HG03575 (cell line): ENCODE measurements around the gene KRTAP5-9.
"Not testable (repeated sequence)": the region's sequence is repeated elsewhere in the genome, so short reads cannot be mapped to it uniquely, and the experiment has no call there.

Experiments used
- ATAC-seq: cut with Tn5 transposase; IDR thresholded peaks from one replicate; pipeline ENCODE4 v1.9.1; 2021; ENCODE audit not compliant: unreplicated experiment, insufficient number of reproducible peaks, low FRiP score; ENCODE audit errors: extremely low read depth

Gene KRTAP5-9

DNA sequence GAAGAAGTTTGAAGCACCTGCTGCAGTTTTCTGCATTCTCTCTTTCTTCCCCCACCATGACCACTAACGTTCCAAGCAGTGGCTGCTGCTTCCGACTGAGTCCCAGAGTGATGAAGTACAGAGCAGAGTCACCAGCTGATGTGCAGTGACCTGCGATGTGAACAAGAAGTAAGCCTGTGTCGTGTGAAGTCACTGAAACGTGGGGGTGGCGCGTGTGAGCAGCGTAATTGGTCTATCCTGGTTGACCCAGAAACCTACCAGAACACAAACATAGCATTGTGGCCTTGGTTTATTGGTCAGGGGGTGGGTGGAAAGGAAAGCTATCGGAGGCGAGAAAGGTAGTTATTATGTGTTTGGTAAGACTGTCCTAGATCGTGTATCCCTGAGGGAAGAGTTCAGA lies 17.6 kb upstream of the KRTAP5-9 start:
- ATAC-seq = no peak

DNA sequence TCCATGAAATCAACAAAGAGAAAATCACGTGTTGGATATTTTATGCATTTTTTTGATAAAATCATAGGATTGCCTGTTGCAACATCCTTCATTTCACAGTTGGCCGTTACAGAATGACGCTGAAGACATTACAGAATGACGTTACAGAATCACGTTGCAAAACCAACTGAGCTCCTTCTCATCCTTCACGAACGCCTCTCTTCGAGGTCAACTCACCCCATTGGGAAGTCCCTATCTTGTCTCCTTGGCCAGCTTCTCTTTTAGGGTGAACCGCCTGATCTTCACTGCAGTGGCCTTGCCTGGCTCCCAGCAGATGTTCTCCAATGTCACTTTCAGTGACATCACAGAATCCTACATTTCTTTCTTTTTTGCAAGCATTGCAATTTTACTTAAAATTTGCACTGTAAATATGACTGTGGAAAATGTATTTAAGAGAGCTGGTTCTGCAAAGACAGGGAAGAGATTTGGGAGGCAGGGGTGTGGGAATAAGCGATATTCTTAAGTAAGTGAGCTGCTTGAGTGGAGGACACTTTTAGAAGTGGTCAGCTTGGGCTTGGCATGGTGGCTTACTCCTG lies 16.1 kb upstream of the KRTAP5-9 start:
- no peak for ATAC-seq

- ATAC-seq = not testable (repeated sequence)
Measured at GRCh38 chr11:71534711-71535608, 13.3 kb upstream of the KRTAP5-9 start.

DNA sequence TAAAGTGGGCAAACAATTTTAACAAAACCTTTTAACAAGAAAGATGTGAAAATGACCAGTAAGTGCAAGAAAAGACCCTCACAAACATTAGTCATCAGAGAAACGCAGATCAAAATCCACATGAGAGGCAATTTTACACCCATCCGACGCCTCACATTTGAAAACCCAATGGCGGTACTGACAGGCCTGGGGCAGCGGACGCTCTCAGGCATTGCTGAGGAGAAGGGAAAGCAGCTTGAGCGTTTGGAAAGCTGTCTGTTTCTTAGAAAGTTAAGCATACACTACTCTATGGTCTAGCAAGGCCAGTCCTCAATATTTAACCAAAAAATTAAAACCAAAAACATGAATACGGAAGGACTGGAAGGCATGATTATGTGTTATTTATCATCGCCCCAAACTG lies 12.4 kb upstream of the KRTAP5-9 start:
- no peak for ATAC-seq

GRCh38 chr11:71537537-71537936 lies 10.7 kb upstream of the KRTAP5-9 start:
- ATAC-seq = no peak

DNA sequence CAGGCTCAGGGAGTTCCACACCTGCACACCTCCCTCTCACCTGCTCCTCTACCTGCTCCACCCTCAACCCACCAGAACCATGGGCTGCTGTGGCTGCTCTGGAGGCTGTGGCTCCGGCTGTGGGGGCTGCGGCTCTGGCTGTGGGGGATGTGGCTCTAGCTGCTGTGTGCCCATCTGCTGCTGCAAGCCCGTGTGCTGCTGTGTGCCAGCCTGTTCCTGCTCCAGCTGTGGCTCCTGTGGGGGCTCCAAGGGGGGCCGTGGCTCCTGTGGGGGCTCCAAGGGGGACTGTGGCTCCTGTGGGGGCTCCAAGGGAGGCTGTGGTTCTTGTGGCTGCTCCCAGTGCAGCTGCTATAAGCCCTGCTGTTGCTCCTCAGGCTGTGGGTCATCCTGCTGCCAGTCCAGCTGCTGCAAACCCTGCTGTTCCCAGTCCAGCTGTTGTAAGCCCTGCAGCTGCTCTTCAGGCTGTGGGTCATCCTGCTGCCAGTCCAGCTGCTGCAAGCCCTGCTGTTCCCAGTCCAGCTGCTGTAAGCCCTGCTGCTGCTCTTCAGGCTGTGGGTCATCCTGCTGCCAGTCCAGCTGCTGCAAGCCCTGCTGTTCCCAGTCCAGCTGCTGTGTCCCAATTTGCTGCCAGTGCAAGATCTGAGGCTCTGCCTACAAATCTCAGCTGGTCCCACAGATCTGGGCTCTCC lies 10.1 kb upstream of the KRTAP5-9 start, which contains the start of gene KRTAP5-8:
Gene KRTAP5-8 (plus strand): TSS at position 49 of the 689 bp plus-strand sequence. CDS start 31 bp downstream, at position 80.
- ATAC-seq = not testable (repeated sequence)

- no peak for ATAC-seq
Measured at GRCh38 chr11:71538666-71538990, 9.6 kb upstream of the KRTAP5-9 start.

GRCh38 chr11:71539017-71539416 lies 9.2 kb upstream of the KRTAP5-9 start:
- ATAC-seq = no peak

GRCh38 chr11:71539971-71540370 lies 8.2 kb upstream of the KRTAP5-9 start:
- not testable (repeated sequence) for ATAC-seq

DNA sequence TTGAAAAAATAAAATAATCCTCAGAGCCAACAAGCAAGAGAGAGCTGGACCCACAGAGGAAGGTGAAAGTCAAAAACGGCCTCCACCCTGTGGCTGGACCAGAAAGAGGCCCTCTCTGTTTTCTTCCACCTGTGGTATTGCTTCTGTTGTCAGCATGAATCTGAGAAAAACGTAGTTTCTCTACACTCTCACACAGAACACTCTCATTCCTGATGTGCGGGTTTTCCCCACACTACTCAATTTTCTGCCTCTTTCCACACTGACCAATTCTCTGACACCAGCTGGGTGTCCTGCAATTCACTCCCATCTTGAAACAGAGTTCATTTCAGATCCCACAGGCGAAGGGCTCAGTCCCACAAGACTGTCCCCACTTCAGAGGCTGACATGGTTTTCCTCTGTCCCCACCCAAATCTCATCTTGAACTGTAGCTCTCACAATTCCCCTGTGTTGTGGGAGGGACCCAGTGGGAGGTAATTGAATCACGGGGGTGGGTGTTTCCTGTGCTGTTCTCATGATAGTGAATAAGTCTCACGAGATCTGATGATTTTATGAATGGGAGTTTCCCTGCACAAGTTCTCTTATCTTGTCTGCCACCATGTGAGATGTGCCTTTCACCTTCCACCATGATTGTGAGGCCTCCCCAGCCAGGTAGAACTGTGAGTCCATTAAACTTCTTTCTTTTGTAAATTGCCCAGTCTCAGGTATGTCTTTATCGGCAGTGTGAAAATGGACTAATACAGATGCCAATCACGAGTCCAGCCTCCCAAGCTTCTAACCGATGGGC lies 7.5 kb upstream of the KRTAP5-9 start:
- not testable (repeated sequence) for ATAC-seq

GRCh38 chr11:71542382-71542781 lies 5.8 kb upstream of the KRTAP5-9 start:
- no peak for ATAC-seq

GRCh38 chr11:71542879-71543777 lies 5.1 kb upstream of the KRTAP5-9 start:
- ATAC-seq = no peak

DNA sequence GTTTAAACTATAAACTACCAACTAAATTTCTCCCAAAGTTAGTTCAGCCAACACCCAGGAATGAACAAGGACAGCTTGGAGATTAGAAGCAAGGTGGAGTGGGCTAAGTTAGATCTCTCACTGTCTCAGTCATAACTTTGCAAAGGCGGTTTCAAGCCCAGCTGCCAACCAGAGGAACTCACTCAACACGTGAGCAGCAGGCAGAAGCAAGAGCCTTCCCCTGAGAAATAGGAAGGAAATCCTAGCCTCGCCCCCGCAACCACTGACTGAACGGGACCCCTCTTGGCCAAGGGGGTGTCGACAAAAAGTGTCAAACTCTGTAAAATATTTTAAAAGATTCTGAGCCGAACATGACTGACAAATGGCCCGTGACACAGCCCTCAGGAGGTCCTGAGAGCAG lies 4.4 kb upstream of the KRTAP5-9 start:
- no peak for ATAC-seq

GRCh38 chr11:71544525-71545214 lies 3.5 kb upstream of the KRTAP5-9 start:
- no peak for ATAC-seq

DNA sequence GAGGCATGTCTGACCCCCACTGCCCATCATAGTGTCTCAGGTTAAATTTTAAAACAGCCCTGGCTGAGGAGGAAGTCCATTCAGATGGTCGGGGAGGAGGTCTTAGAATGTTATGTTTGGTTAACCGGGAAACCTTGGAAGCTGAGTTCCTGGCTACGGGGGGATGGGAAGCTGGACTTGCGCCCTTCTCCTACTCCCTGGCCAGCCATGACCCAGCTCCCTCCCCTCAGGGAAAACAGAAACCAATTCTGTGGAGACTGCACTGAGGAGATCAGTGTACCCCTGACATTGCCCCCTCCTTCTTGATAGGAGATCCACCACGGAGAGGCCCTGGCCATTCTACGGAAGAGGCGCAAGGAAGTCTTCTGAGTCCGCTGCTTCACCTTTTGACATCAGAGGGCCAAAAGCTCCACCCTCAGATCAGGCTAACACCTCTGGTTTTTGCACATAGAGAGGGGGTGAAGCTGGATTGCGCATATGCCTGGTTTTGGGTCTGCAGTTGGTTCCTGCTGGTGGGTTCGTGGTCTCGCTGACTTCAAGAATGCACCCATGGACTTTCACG lies 2.7 kb upstream of the KRTAP5-9 start:
- no peak for ATAC-seq

DNA sequence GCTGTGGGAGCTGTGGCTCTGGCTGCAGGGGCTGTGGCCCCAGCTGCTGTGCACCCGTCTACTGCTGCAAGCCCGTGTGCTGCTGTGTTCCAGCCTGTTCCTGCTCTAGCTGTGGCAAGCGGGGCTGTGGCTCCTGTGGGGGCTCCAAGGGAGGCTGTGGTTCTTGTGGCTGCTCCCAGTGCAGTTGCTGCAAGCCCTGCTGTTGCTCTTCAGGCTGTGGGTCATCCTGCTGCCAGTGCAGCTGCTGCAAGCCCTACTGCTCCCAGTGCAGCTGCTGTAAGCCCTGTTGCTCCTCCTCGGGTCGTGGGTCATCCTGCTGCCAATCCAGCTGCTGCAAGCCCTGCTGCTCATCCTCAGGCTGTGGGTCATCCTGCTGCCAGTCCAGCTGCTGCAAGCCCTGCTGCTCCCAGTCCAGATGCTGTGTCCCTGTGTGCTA lies 514 bp downstream of the KRTAP5-9 start:
- no peak for ATAC-seq

- ATAC-seq = no peak
Measured at GRCh38 chr11:71551711-71552110, 3.5 kb downstream of the KRTAP5-9 start.
